Spleen (tissue), 7 donors: Measurements from ENCODE around the gene JOSD1.

Source experiments
- CTCF ChIP-seq, 11 experiments: fragments of 200-600 bp in 7 of 11; fragments of 450-650 bp in 4 of 11; sonication (generic) in 4 of 11; IDR thresholded peaks in 8 of 11; conservative IDR thresholded peaks in 3 of 11; 1 replicate in 7 of 11; 2 replicates in 4 of 11; pipeline versions ENCODE4 v1.4.0 to v1.8.0; 2016 to 2021; ENCODE audit warnings: antibody characterized with exemption in 11 of 11, inconsistent platforms in 4 of 11, mild to moderate bottlenecking in 1 of 11
- POLR2AphosphoS5 ChIP-seq, 3 donors: sonication (generic); formaldehyde crosslinking; IDR thresholded peaks; one replicate each; pipeline ENCODE4 v1.5.1; 2017; ENCODE audit warnings: antibody characterized with exemption in 3 of 3
- donor health status: DM: no; HTN: no; CAD: no; lungs with moderate emphysema.
- donor health status: DM: no; HTN: no; CAD: no.
- donor health status: DM: no; HTN: no; CAD: no.

GRCh38 chr22:38719196-38719595 lies 18.5 kb upstream of the JOSD1 start:
- TF ChIP-seq CTCF (IDR thresholded peaks at IDR 0.05 in 8 of 11, conservative IDR thresholded peaks at IDR 0.05 in 3 of 11) (no peak), POLR2AphosphoS5 (IDR thresholded peaks at IDR 0.05) (no peak)
